NCI-H524 treated with DMSO at 0.1 percent for 48 hours (cell line): ENCODE measurements around the gene OSBPL2.
A peak's percentile ranks its signal among the peaks of the same experiment; 100 is the strongest.

Source experiments
- DNase-seq: peaks from one replicate; lab custom pipeline; 2025; lab: John Stamatoyannopoulos, UW

The OSBPL2 gene

GRCh38 chr20:62313460-62314338, 75.4 kb downstream of the OSBPL2 start:
- DNase-seq, result no peak

GRCh38 chr20:62314339-62314638, 76.0 kb downstream of the OSBPL2 start:
- DNase-seq, result no peak

GRCh38 chr20:62314711-62315302, 76.5 kb downstream of the OSBPL2 start:
- no peak for DNase-seq

- DNase-seq, result no peak
These were observed 77.5 kb downstream of the OSBPL2 start for GRCh38 chr20:62315773-62316172.

GRCh38 chr20:62316331-62317166, 78.2 kb downstream of the OSBPL2 start:
- no peak for DNase-seq

GRCh38 chr20:62317167-62317655, 78.9 kb downstream of the OSBPL2 start:
- DNase-seq, result peak; percentile 16

- no peak for DNase-seq
These were observed 80.4 kb downstream of the OSBPL2 start for GRCh38 chr20:62318400-62319345.

- no peak for DNase-seq
These were observed 81.1 kb downstream of the OSBPL2 start for GRCh38 chr20:62319346-62319909.

GRCh38 chr20:62320581-62321354, 82.4 kb downstream of the OSBPL2 start:
- DNase-seq, result no peak

GRCh38 chr20:62321521-62321948, 83.2 kb downstream of the OSBPL2 start:
- no peak for DNase-seq

GRCh38 chr20:62321975-62322374, 83.7 kb downstream of the OSBPL2 start:
- DNase-seq, result no peak

GRCh38 chr20:62322492-62323041, 84.2 kb downstream of the OSBPL2 start:
- no peak for DNase-seq

- no peak for DNase-seq
These were observed 85.0 kb downstream of the OSBPL2 start for GRCh38 chr20:62323146-62323979.

GRCh38 chr20:62323980-62324906, 85.9 kb downstream of the OSBPL2 start:
- no peak for DNase-seq

GRCh38 chr20:62325172-62325905, 87.0 kb downstream of the OSBPL2 start:
- DNase-seq, result no peak

- no peak for DNase-seq
These were observed 88.2 kb downstream of the OSBPL2 start for GRCh38 chr20:62326559-62326958.
